ENCODE results near the gene ZNF221. TPM values are rescaled to one million over a fixed set of nuclear protein-coding genes. Genes with fewer than 3 reads are reported as not detected.

Gene ZNF221
- total RNA-seq, 2 donors from 2014 or later = 11.5 to 11.8 TPM

- Histone ChIP-seq H3K36me3 (ENCODE audit: control insufficient read depth, insufficient read depth, low read length) (peaks cover 73% of the 10 kb centered on the region), H3K27ac (ENCODE audit: low read depth, low read length) (no peak overlapping the region), H3K4me1 (ENCODE audit: control insufficient read depth, insufficient read depth, low read length) (no peaks in the 10 kb centered on the region), H3K4me3 (ENCODE audit: low read length) (peak overlapping the region; percentile 4), H3K9me3 (ENCODE audit: control insufficient read depth, low read length) (peaks cover 93% of the 10 kb centered on the region), H3K9ac (ENCODE audit: extremely low read depth, low read length, poor library complexity, severe bottlenecking) (no peak overlapping the region), H3K27me3 (ENCODE audit: control insufficient read depth, insufficient read depth, low read length, poor library complexity, severe bottlenecking) (no peaks in the 10 kb centered on the region)
- WGBS, 2 experiments (ENCODE audit: insufficient coverage in 1 of 2, insufficient read length in 1 of 2) = 94 to 100% methylated on average over 3 of the region's 3 CpGs
- no peaks in the 10 kb centered on the region for H3K4me1 Mint-ChIP-seq
- peaks cover 95% of the 10 kb centered on the region for H3K36me3 Mint-ChIP-seq (ENCODE audit: low read depth)
- TF ChIP-seq, protein P1, sequence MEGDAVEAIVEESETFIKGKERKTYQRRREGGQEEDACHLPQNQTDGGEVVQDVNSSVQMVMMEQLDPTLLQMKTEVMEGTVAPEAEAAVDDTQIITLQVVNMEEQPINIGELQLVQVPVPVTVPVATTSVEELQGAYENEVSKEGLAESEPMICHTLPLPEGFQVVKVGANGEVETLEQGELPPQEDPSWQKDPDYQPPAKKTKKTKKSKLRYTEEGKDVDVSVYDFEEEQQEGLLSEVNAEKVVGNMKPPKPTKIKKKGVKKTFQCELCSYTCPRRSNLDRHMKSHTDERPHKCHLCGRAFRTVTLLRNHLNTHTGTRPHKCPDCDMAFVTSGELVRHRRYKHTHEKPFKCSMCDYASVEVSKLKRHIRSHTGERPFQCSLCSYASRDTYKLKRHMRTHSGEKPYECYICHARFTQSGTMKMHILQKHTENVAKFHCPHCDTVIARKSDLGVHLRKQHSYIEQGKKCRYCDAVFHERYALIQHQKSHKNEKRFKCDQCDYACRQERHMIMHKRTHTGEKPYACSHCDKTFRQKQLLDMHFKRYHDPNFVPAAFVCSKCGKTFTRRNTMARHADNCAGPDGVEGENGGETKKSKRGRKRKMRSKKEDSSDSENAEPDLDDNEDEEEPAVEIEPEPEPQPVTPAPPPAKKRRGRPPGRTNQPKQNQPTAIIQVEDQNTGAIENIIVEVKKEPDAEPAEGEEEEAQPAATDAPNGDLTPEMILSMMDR (conservative IDR thresholded peaks at IDR 0.05) = no peak
- no peak for DNase-seq
- no peak overlapping the region for H3K27ac Mint-ChIP-seq
- peaks cover 4% of the 10 kb centered on the region for H3K27me3 Mint-ChIP-seq (ENCODE audit: insufficient read depth)
- no peak overlapping the region for H3K4me3 Mint-ChIP-seq
- peaks cover 92% of the 10 kb centered on the region for H3K9me3 Mint-ChIP-seq
These were observed 15.2 kb downstream of the ZNF221 start for GRCh38 chr19:43966079-43966694.

GRCh38 chr19:43976732-43977131 lies 25.7 kb downstream of the ZNF221 start:
- H3K4me3 ChIP-seq (ENCODE audit: low read length) = no peak overlapping the region
- H3K4me3 Mint-ChIP-seq = no peak overlapping the region
- TF ChIP-seq, protein P1 (conservative IDR thresholded peaks at IDR 0.05) = no peak
- peaks cover 18% of the 10 kb centered on the region for H3K36me3 Mint-ChIP-seq (ENCODE audit: low read depth)
- 80% methylated on average over 1 of the region's 1 CpG; no CpG with 5 or more reads in 1 of the 2 experiments for WGBS, 2 experiments (ENCODE audit: insufficient coverage in 1 of 2, insufficient read length in 1 of 2)
- peaks cover 64% of the 10 kb centered on the region for H3K9me3 Mint-ChIP-seq
- no peaks in the 10 kb centered on the region for H3K36me3 ChIP-seq (ENCODE audit: control insufficient read depth, insufficient read depth, low read length)
- no peaks in the 10 kb centered on the region for H3K4me1 Mint-ChIP-seq
- peaks cover 8% of the 10 kb centered on the region for H3K27me3 Mint-ChIP-seq (ENCODE audit: insufficient read depth)
- no peaks in the 10 kb centered on the region for H3K4me1 ChIP-seq (ENCODE audit: control insufficient read depth, insufficient read depth, low read length)
- no peak for DNase-seq
- H3K27ac Mint-ChIP-seq = no peak overlapping the region
- H3K27ac ChIP-seq (ENCODE audit: low read depth, low read length) = no peak overlapping the region
- no peak overlapping the region for H3K9ac ChIP-seq (ENCODE audit: extremely low read depth, low read length, poor library complexity, severe bottlenecking)
- H3K9me3 ChIP-seq (ENCODE audit: control insufficient read depth, low read length) = peaks cover 60% of the 10 kb centered on the region
- no peaks in the 10 kb centered on the region for H3K27me3 ChIP-seq (ENCODE audit: control insufficient read depth, insufficient read depth, low read length, poor library complexity, severe bottlenecking)

DNA sequence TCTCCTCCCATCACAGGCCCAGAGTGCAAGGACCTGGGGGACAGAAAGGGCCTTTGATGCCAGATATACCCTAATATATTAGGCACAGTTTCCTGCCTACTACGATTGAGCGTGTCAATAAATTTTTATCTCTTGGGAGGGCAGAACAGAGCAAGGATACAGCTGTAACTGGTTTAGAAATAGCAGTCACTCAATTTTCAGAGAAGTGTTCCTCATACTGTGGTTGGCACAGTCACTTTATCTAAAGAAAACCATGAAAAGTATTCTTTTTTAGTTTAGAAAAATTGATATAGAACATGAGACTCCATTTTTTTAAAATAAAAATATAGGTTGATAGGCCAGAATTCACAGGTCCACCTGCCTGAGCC lies 32.5 kb downstream of the ZNF221 start:
- Mint-ChIP-seq H3K4me3 (peak overlapping the region; percentile 96), H3K27ac (no peak overlapping the region), H3K9me3 (peaks cover 7% of the 10 kb centered on the region), H3K36me3 (ENCODE audit: low read depth) (no peaks in the 10 kb centered on the region), H3K27me3 (ENCODE audit: insufficient read depth) (peaks cover 2% of the 10 kb centered on the region), H3K4me1 (peaks cover 2% of the 10 kb centered on the region)
- WGBS, 2 experiments (ENCODE audit: insufficient coverage in 1 of 2, insufficient read length in 1 of 2) = 89% methylated on average over 2 of the region's 2 CpGs; no CpG with 5 or more reads in 1 of the 2 experiments
- Histone ChIP-seq H3K27ac (ENCODE audit: low read depth, low read length) (no peak overlapping the region), H3K27me3 (ENCODE audit: control insufficient read depth, insufficient read depth, low read length, poor library complexity, severe bottlenecking) (no peaks in the 10 kb centered on the region), H3K9ac (ENCODE audit: extremely low read depth, low read length, poor library complexity, severe bottlenecking) (no peak overlapping the region), H3K4me3 (ENCODE audit: low read length) (peak overlapping the region; percentile 93), H3K9me3 (ENCODE audit: control insufficient read depth, low read length) (no peaks in the 10 kb centered on the region), H3K4me1 (ENCODE audit: control insufficient read depth, insufficient read depth, low read length) (no peaks in the 10 kb centered on the region), H3K36me3 (ENCODE audit: control insufficient read depth, insufficient read depth, low read length) (peaks cover 5% of the 10 kb centered on the region)
- DNase-seq = no peak
- TF ChIP-seq, protein P1 (conservative IDR thresholded peaks at IDR 0.05) = no peak

All from endodermal cell (in vitro differentiated cells).